Activated CD8-positive, alpha-beta T cell treated with anti-CD3 and anti-CD28 coated beads for 36 hours (primary cell): Measurements from ENCODE around the gene PGRMC2. TPM values are rescaled to one million over a fixed set of nuclear protein-coding genes. Genes with fewer than 3 reads are reported as not detected.
A peak's percentile ranks its signal among the peaks of the same experiment; 100 is the strongest.

Experiments used
- ATAC-seq: fragments of 200-7000 bp; cut with Tn5 transposase; one replicate; pipeline ENCODE4 v1.10.0; 2021; ENCODE audit warnings: mild to moderate bottlenecking, moderate library complexity
- CTCF ChIA-PET: fragments of 350-600 bp; sonication (Branson Sonifier 250); formaldehyde crosslinking; loops from one replicate; lab custom pipeline; 2021; ENCODE audit warnings: antibody characterized with exemption; lab: Charles Lee
- POLR2A ChIA-PET: fragments of 350-600 bp; sonication (Branson Sonifier 250); formaldehyde crosslinking; loops from one replicate; lab custom pipeline; 2021; ENCODE audit warnings: antibody characterized with exemption; lab: Charles Lee
- DNase-seq: peaks from one replicate; pipeline ENCODE4 v3.0.0-alpha.2; 2020
- H3K27ac Mint-ChIP-seq: one replicate; pipeline ENCODE4 v1.8.0; 2021; ENCODE audit warnings: mild to moderate bottlenecking, mixed read lengths
- H3K27me3 Mint-ChIP-seq: one replicate; pipeline ENCODE4 v1.8.0; 2021; ENCODE audit warnings: mixed read lengths
- H3K36me3 Mint-ChIP-seq: one replicate; pipeline ENCODE4 v1.8.0; 2021; ENCODE audit warnings: low read depth, mixed read lengths
- H3K4me1 Mint-ChIP-seq: one replicate; pipeline ENCODE4 v1.8.0; 2021; ENCODE audit warnings: low read depth, mixed read lengths
- H3K4me3 Mint-ChIP-seq: one replicate; pipeline ENCODE4 v1.8.0; 2021; ENCODE audit warnings: mild to moderate bottlenecking, moderate library complexity, mixed read lengths
- H3K9me3 Mint-ChIP-seq: one replicate; pipeline ENCODE4 v1.8.0; 2021; ENCODE audit warnings: mixed read lengths
- CTCF ChIP-seq: fragments of 200-600 bp; IDR thresholded peaks from one replicate; pipeline ENCODE4 v1.8.0; 2022; ENCODE audit warnings: antibody characterized with exemption, mild to moderate bottlenecking
- intact Hi-C: fragments of 100-400 bp; cut with micrococcal nuclease; formaldehyde crosslinking; loops from one replicate; pipeline ENCODE4 v1.10.0; 2022
- total RNA-seq, 2 experiments: library from RNA; stranded (reverse); gene quantifications; one replicate each; pipeline ENCODE4 v1.2.3, GENCODE V29; 2021

The PGRMC2 gene
- total RNA-seq, 2 experiments from 2014 or later, result 51.2 to 53.5 TPM

DNA sequence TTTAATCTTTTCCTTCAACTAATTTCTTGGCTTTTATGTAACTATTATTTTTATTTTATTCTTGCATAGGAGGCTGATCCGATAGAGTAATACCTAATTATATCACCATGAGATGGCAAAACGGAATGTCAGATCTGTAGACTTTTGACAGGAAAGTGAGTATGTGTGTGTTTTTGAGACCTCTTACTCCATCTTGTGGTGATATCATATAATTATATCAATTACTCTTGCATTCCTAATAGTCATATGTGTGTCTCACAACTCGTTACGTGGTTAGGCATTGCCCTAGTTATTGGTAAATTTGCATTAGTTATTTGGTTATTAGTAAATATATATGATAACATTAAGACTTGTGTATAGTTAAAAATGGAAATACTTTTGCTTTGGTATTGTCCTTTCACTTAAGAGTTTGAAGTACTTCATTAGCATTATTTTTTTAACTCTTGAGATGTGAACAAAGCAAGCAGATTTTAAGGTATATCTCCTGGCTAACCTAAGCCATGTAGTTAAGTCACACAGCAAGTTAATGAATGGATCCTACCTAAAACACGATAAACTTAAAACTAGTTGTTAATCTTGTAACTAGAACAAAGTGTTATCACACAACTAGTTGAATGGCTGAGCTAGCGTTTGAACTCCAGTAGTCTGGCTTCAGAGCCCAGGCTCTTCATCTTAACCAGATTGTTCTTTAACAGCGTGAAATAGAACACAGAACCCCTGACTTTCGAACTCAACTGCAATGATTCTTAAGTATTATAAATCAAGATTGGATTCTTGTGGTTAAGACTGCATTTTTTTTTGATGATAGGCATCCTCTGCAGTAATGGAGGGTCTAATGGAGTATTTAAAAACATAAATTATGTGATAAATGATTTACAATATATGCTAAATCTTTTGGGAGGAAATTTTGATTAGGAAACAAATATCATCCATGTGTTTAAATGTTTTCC, 67.1 kb downstream of the PGRMC2 start:
- TF ChIP-seq CTCF, result peak; percentile 36
- Mint-ChIP-seq H3K4me3 (no peak overlapping the region), H3K27me3 (no peaks in the 10 kb centered on the region), H3K4me1 (no peaks in the 10 kb centered on the region), H3K27ac (no peak overlapping the region), H3K9me3 (no peaks in the 10 kb centered on the region), H3K36me3 (no peaks in the 10 kb centered on the region)
- ChIA-PET CTCF (interaction anchor here (1.0 to 1.1 kb wide), 3 partner anchors 25 to 30 kb away, joined by 3 read pairs; no protein-coding TSS in a partner anchor), POLR2A (no interaction called here)
- intact Hi-C loops, result no loop called here
- ATAC-seq (peak; percentile 56), DNase-seq (no peak)

Other genes starting within 250 kb of the PGRMC2 start
- gene LARP1B, start 226.5 kb downstream of the PGRMC2 start, total RNA-seq, result 10 to 100 TPM; 23.8 to 23.9 TPM